IMR-90 (cell line): ENCODE results near the gene PALM3. TPM values are rescaled to one million over a fixed set of nuclear protein-coding genes. Genes with fewer than 3 reads are reported as not detected.
A peak's percentile ranks its signal among the peaks of the same experiment; 100 is the strongest.

ENCODE experiments used
- ATAC-seq: fragments of 200-7000 bp; cut with Tn5 transposase; 2 replicates; pipeline ENCODE4 v1.9.1; 2020; ENCODE audit warnings: low read depth, mild to moderate bottlenecking, moderate library complexity
- BruUV-seq: library from RNA; stranded (reverse); fragments of 400-500 nt; replicated peaks from 2 replicates; lab custom pipeline; 2021; lab: Mats Ljungman, UMichigan
- CTCF ChIA-PET: fragments of 300-600 bp; formaldehyde crosslinking; extraction: SDS; loops from one replicate; lab custom pipeline; 2021; ENCODE audit warnings: antibody characterized with exemption; lab: Yijun Ruan, JAX
- POLR2A ChIA-PET: fragments of 300-600 bp; sonication (Branson Sonifier 250); formaldehyde crosslinking; loops from one replicate; lab custom pipeline; 2022; ENCODE audit warnings: antibody characterized with exemption; ENCODE audit not compliant: unreplicated experiment; lab: Charles Lee
- DNase-seq: peaks from one replicate; pipeline ENCODE4 v3.0.0; 2013
- H2AFZ ChIP-seq: replicated peaks from 2 replicates; pipeline ENCODE3; 2013; ENCODE audit warnings: low read length, mild to moderate bottlenecking; ENCODE audit not compliant: poor library complexity
- H2AK5ac ChIP-seq: 2 replicates; pipeline ENCODE4 v1.6.1; 2013; ENCODE audit warnings: low read depth, low read length, inconsistent platforms
- H2AK9ac ChIP-seq: replicated peaks from 2 replicates; pipeline ENCODE3; 2013; ENCODE audit warnings: mild to moderate bottlenecking, low read depth, low read length, moderate library complexity; ENCODE audit not compliant: poor library complexity
- H2BK120ac ChIP-seq: 2 replicates; pipeline ENCODE4 v1.6.1; 2013; ENCODE audit warnings: low read depth, low read length, inconsistent platforms
- H2BK15ac ChIP-seq: 3 replicates; pipeline ENCODE4 v1.6.1; 2013; ENCODE audit warnings: low read depth, low read length, inconsistent platforms
- H2BK20ac ChIP-seq: 2 replicates; pipeline ENCODE4 v1.6.1; 2013; ENCODE audit warnings: low read depth, mild to moderate bottlenecking, inconsistent platforms, low read length, moderate library complexity
- H2BK5ac ChIP-seq: 2 replicates; pipeline ENCODE4 v1.6.1; 2013; ENCODE audit warnings: mild to moderate bottlenecking, low read depth, low read length, inconsistent platforms; ENCODE audit not compliant: poor library complexity, severe bottlenecking
- H3K14ac ChIP-seq: replicated peaks from 2 replicates; pipeline ENCODE4 v1.6.1; 2013; ENCODE audit warnings: low read depth, low read length, inconsistent platforms
- H3K18ac ChIP-seq: 2 replicates; pipeline ENCODE4 v1.6.1; 2013; ENCODE audit warnings: low read depth, low read length, control low read depth
- H3K23ac ChIP-seq: 2 replicates; pipeline ENCODE4 v1.6.1; 2013; ENCODE audit warnings: low read depth, low read length, inconsistent platforms
- H3K27ac ChIP-seq: 2 replicates; pipeline ENCODE4 v1.5.1; 2013; ENCODE audit warnings: mild to moderate bottlenecking, control low read depth, low read length; ENCODE audit not compliant: insufficient read depth
- H3K27me3 ChIP-seq: 2 replicates; pipeline ENCODE4 v1.6.1; 2013; ENCODE audit warnings: low read length; ENCODE audit not compliant: control insufficient read depth, insufficient read depth
- H3K36me3 ChIP-seq: 2 replicates; pipeline ENCODE4 v1.6.1; 2013; ENCODE audit warnings: low read length, mixed read lengths; ENCODE audit not compliant: control insufficient read depth, insufficient read depth
- H3K4ac ChIP-seq: 2 replicates; pipeline ENCODE4 v1.6.1; 2013; ENCODE audit warnings: low read depth, low read length, inconsistent platforms
- H3K4me1 ChIP-seq: 2 replicates; pipeline ENCODE4 v1.6.1; 2013; ENCODE audit warnings: low read length, mixed read lengths; ENCODE audit not compliant: control insufficient read depth, insufficient read depth
- H3K4me2 ChIP-seq: 2 replicates; pipeline ENCODE4 v1.6.1; 2013; ENCODE audit warnings: low read depth, mild to moderate bottlenecking, control low read depth, low read length, moderate library complexity
- H3K4me3 ChIP-seq: 2 replicates; pipeline ENCODE4 v1.5.1; 2013; ENCODE audit warnings: low read depth, mild to moderate bottlenecking, control low read depth, low read length, moderate library complexity; ENCODE audit not compliant: insufficient read depth
- H3K56ac ChIP-seq: 2 replicates; pipeline ENCODE4 v1.6.1; 2013; ENCODE audit warnings: low read length, inconsistent platforms; ENCODE audit not compliant: insufficient read depth; ENCODE audit errors: extremely low read depth
- H3K79me1 ChIP-seq, 2 experiments: 2 replicates each; pipeline ENCODE4 v1.6.1; 2013; ENCODE audit warnings: low read length in 2 of 2, inconsistent platforms in 1 of 2, low read depth in 1 of 2
- H3K9ac ChIP-seq: 2 replicates; pipeline ENCODE4 v1.6.1; 2013; ENCODE audit warnings: low read depth, low read length, control low read depth
- H3K9me1 ChIP-seq: 2 replicates; pipeline ENCODE4 v1.6.1; 2013; ENCODE audit warnings: low read length, inconsistent platforms; ENCODE audit not compliant: insufficient read depth
- H3K9me3 ChIP-seq: 2 replicates; pipeline ENCODE4 v1.6.1; 2013; ENCODE audit warnings: low read length; ENCODE audit not compliant: control insufficient read depth, insufficient read depth
- H4K20me1 ChIP-seq: 2 replicates; pipeline ENCODE4 v1.6.1; 2013; ENCODE audit warnings: low read length, inconsistent platforms; ENCODE audit not compliant: insufficient read depth
- H4K5ac ChIP-seq: 2 replicates; pipeline ENCODE4 v1.6.1; 2013; ENCODE audit warnings: mild to moderate bottlenecking, low read depth, low read length, control low read depth
- H4K8ac ChIP-seq, 2 experiments: 2 replicates each; pipeline ENCODE4 v1.6.1; 2013; ENCODE audit warnings: low read depth in 2 of 2, low read length in 2 of 2, control low read depth in 1 of 2, inconsistent platforms in 1 of 2
- H4K91ac ChIP-seq: 2 replicates; pipeline ENCODE4 v1.6.1; 2013; ENCODE audit warnings: low read depth, low read length, inconsistent platforms; ENCODE audit not compliant: insufficient read depth
- BHLHE40 ChIP-seq: fragments of 150-350 bp; IDR thresholded peaks from 2 replicates; pipeline ENCODE4 v1.6.1; 2016; ENCODE audit warnings: mild to moderate bottlenecking, low read depth, low read length
- CEBPB ChIP-seq: IDR thresholded peaks from 2 replicates; pipeline ENCODE4 v1.6.1; 2012; ENCODE audit warnings: low read depth, low read length, improper control_type of control experiment
- CHD1 ChIP-seq: IDR thresholded peaks from 2 replicates; pipeline ENCODE4 v1.6.1; 2012; ENCODE audit warnings: low read depth, low read length, improper control_type of control experiment
- CTCF ChIP-seq: conservative IDR thresholded peaks from 2 replicates; pipeline ENCODE4 v1.5.1; 2012; ENCODE audit warnings: mild to moderate bottlenecking, low read depth, low read length, improper control_type of control experiment
- FOS ChIP-seq: fragments of 150-350 bp; IDR thresholded peaks from 2 replicates; pipeline ENCODE4 v1.6.1; 2016; ENCODE audit warnings: low read depth, low read length
- MAFK ChIP-seq: IDR thresholded peaks from 2 replicates; pipeline ENCODE4 v1.6.1; 2012; ENCODE audit warnings: low read depth, low read length, improper control_type of control experiment
- MAZ ChIP-seq: IDR thresholded peaks from 2 replicates; pipeline ENCODE4 v1.6.1; 2012; ENCODE audit warnings: low read depth, mild to moderate bottlenecking, low read length, improper control_type of control experiment, moderate library complexity, borderline replicate concordance
- MXI1 ChIP-seq: IDR thresholded peaks from 2 replicates; pipeline ENCODE4 v1.6.1; 2012; ENCODE audit warnings: low read depth, mild to moderate bottlenecking, low read length, moderate library complexity, borderline replicate concordance
- NFE2L2 ChIP-seq: fragments of 150-350 bp; IDR thresholded peaks from 2 replicates; pipeline ENCODE4 v1.6.1; 2016; ENCODE audit warnings: low read depth, mild to moderate bottlenecking, low read length
- POLR2A ChIP-seq: IDR thresholded peaks from 2 replicates; pipeline ENCODE4 v1.6.1; 2012; ENCODE audit warnings: mild to moderate bottlenecking, low read depth, low read length
- RAD21 ChIP-seq: IDR thresholded peaks from 2 replicates; pipeline ENCODE4 v1.6.1; 2012; ENCODE audit warnings: low read length, improper control_type of control experiment
- RCOR1 ChIP-seq: IDR thresholded peaks from 2 replicates; pipeline ENCODE4 v1.6.1; 2012; ENCODE audit warnings: mild to moderate bottlenecking, low read length, improper control_type of control experiment; ENCODE audit not compliant: insufficient replicate concordance
- RFX5 ChIP-seq: IDR thresholded peaks from 2 replicates; pipeline ENCODE4 v1.8.0; 2012; ENCODE audit warnings: low read depth, mild to moderate bottlenecking, low read length, moderate library complexity
- SMC3 ChIP-seq: fragments of 150-350 bp; IDR thresholded peaks from 2 replicates; pipeline ENCODE4 v1.6.1; 2016; ENCODE audit warnings: low read depth, mild to moderate bottlenecking, antibody characterized with exemption, low read length, moderate library complexity
- WGBS, 2 experiments: methylation state at CpG; one replicate each; pipeline versions ENCODE4 v1.1.5 to v1.1.7; 2013; ENCODE audit warnings: missing lambda C conversion rate in 2 of 2; ENCODE audit not compliant: insufficient read length in 1 of 2; ENCODE audit errors: extremely low coverage in 2 of 2; 5-methylcytosine and 5-hydroxymethylcytosine counted together
- dilution Hi-C: fragments of 300-500 bp; cut with HindIII; formaldehyde crosslinking; loops from one replicate; pipeline ENCODE4 v1.14.3; 2018; ENCODE audit warnings: low sequenced_read_pairs; ENCODE audit not compliant: unreplicated experiment
- in situ Hi-C: fragments of 300-500 bp; cut with MboI; formaldehyde crosslinking; loops from 3 replicates; pipeline ENCODE4 v1.14.3; 2019; ENCODE audit warnings: low sequenced_read_pairs, inconsistent platforms, mixed read lengths
- intact Hi-C: fragments of 100-400 bp; cut with micrococcal nuclease; formaldehyde crosslinking; loops from 2 replicates; pipeline ENCODE4 v1.10.0; 2022
- polyA plus RNA-seq, 3 experiments: library from polyadenylated mRNA; depleted of rRNA; stranded (reverse); fragments of >200 nt; gene quantifications; 2 replicates each; pipeline ENCODE4 v1.2.3, GENCODE V29; 2012; ENCODE audit warnings: low replicate concordance in 1 of 3
- total RNA-seq: library from RNA; depleted of rRNA; stranded (reverse); fragments of >200 nt; gene quantifications from 2 replicates; pipeline ENCODE4 v1.2.3, GENCODE V29; 2012
- TF ChIP-seq, protein P1 (sequence below): fragments of 150-350 bp; IDR thresholded peaks from 2 replicates; pipeline ENCODE4 v1.6.1; 2016; ENCODE audit warnings: low read depth, mild to moderate bottlenecking, low read length, moderate library complexity, borderline replicate concordance

The PALM3 gene
- total and polyA plus RNA-seq, 2 of the 4 experiments (the other 2 are of a cell fraction) = 0.18 to 0.84 TPM

- Histone ChIP-seq H4K5ac (no peak within 1 kb of the TSS), H3K9ac (peak within 1 kb of the TSS; percentile 10), H3K4me2 (peak within 1 kb of the TSS; percentile 84), H3K4me1 (no peaks in the 10 kb centered on the region), H3K79me1 (no peaks in the 10 kb centered on the region), H3K23ac (peak within 1 kb of the TSS; percentile 32; the same call in 1 of the 2 replicates), H4K8ac (peak within 1 kb of the TSS in 1 of 2 experiments; percentile 11; a peak in 1 of 4 replicates), H3K4ac (no peak within 1 kb of the TSS), H3K18ac (no peak within 1 kb of the TSS), H3K9me3 (no peaks in the 10 kb centered on the region; the same call in 1 of the 2 replicates), H3K36me3 (no peaks in the 10 kb centered on the region), H3K4me3 (peak within 1 kb of the TSS; percentile 60), H4K20me1 (no peaks in the 10 kb centered on the region), H3K27ac (no peak within 1 kb of the TSS), H2AFZ (peak within 1 kb of the TSS; percentile 93), H2BK120ac (no peak within 1 kb of the TSS), H3K27me3 (peaks cover 30% of the 10 kb centered on the region), H3K56ac (no peak within 1 kb of the TSS), H2AK9ac (peak within 1 kb of the TSS; percentile 87), H2BK15ac (no peak within 1 kb of the TSS), H2AK5ac (peak within 1 kb of the TSS; percentile 44; the same call in 1 of the 2 replicates), H2BK5ac (no peak within 1 kb of the TSS), H2BK20ac (no peak within 1 kb of the TSS), H3K14ac (no peak within 1 kb of the TSS), H3K9me1 (no peaks in the 10 kb centered on the region), H4K91ac (no peak within 1 kb of the TSS)
- DNase-seq (peak; percentile 31), ATAC-seq (peak; percentile 85)
- BruUV-seq = no TSS peak
- ChIA-PET CTCF (interaction anchor here (0.8 to 1.8 kb wide), 5 partner anchors 9 to 21 kb away, joined by 3 to 7 read pairs (median 4); no protein-coding TSS in a partner anchor), POLR2A (interaction anchor here (0.6 kb wide), 1 partner anchor 37 kb away, joined by 5 read pairs; no protein-coding TSS in a partner anchor)
- intact Hi-C loops = no loop called here
- WGBS, 2 experiments = 0% methylated on average over 16 of the region's 63 CpGs; no CpG with 5 or more reads in 1 of the 2 experiments
- in situ Hi-C loops = no loop called here
- dilution Hi-C loops = no loop called here
- 0 out of 2 replicates have a peak, but pooled peaks have one; percentile 17 for TF ChIP-seq SMC3
- TF ChIP-seq CEBPB = no peak
- no peak for TF ChIP-seq MAFK
- no peak for TF ChIP-seq CHD1
- TF ChIP-seq NFE2L2 = no peak
- 0 out of 2 replicates have a peak, but pooled peaks have one; percentile 22 for TF ChIP-seq MXI1
- TF ChIP-seq MAZ = no peak; the same call in 1 of the 2 replicates
- TF ChIP-seq POLR2A = no peak
- TF ChIP-seq RFX5 = no peak
- no peak for TF ChIP-seq RCOR1
- TF ChIP-seq RAD21 = peak; percentile 35
- TF ChIP-seq, protein P1, sequence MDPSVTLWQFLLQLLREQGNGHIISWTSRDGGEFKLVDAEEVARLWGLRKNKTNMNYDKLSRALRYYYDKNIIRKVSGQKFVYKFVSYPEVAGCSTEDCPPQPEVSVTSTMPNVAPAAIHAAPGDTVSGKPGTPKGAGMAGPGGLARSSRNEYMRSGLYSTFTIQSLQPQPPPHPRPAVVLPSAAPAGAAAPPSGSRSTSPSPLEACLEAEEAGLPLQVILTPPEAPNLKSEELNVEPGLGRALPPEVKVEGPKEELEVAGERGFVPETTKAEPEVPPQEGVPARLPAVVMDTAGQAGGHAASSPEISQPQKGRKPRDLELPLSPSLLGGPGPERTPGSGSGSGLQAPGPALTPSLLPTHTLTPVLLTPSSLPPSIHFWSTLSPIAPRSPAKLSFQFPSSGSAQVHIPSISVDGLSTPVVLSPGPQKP = no peak
- peak; percentile 56 for TF ChIP-seq CTCF
- no peak for TF ChIP-seq BHLHE40
- TF ChIP-seq FOS = no peak
Measured at GRCh38 chr19:14031719-14032480, 30.0 kb downstream of the PALM3 start, which contains the start of gene IL27RA. TSS of gene IL27RA (plus strand) at chr19:14031762. CDS start at chr19:14031873, 111 bp downstream.
